IPS-18c (cell line): ENCODE results near the gene PSMC3IP.
"Not testable (repeated sequence)": the region's sequence is repeated elsewhere in the genome, so short reads cannot be mapped to it uniquely, and the experiment has no call there.

Experiments
- H3K4me3 ChIP-seq: 2 replicates; pipeline ENCODE4 v1.7.0; 2013; ENCODE audit warnings: low read depth, mild to moderate bottlenecking, low read length, moderate library complexity; ENCODE audit not compliant: insufficient read depth
- H3K9me3 ChIP-seq: one replicate; pipeline ENCODE4 v1.6.1; 2013; ENCODE audit warnings: mild to moderate bottlenecking, low read length, moderate library complexity; ENCODE audit not compliant: control insufficient read depth, insufficient read depth

The PSMC3IP gene

GRCh38 chr17:42548993-42549755 is 28.4 kb downstream of the PSMC3IP start:
- Histone ChIP-seq H3K4me3 (peak overlapping the region; percentile 52; the same call in 1 of the 2 replicates), H3K9me3 (no peaks in the 10 kb centered on the region)

- no peaks in the 10 kb centered on the region for H3K9me3 ChIP-seq
- H3K4me3 ChIP-seq = peak overlapping the region; percentile 52
Observed at GRCh38 chr17:42548070-42548837, 29.3 kb downstream of the PSMC3IP start.

GRCh38 chr17:42547698-42548069 is 29.8 kb downstream of the PSMC3IP start:
- Histone ChIP-seq H3K4me3 (peak overlapping the region; percentile 52; the same call in 1 of the 2 replicates), H3K9me3 (no peaks in the 10 kb centered on the region)

- no peak overlapping the region for H3K4me3 ChIP-seq
- H3K9me3 ChIP-seq = no peaks in the 10 kb centered on the region
Observed at GRCh38 chr17:42547001-42547461, 30.5 kb downstream of the PSMC3IP start.

GRCh38 chr17:42545755-42546505 is 31.6 kb downstream of the PSMC3IP start:
- H3K4me3 ChIP-seq, H3K9me3 ChIP-seq: not testable (repeated sequence)

GRCh38 chr17:42544874-42545283 is 32.6 kb downstream of the PSMC3IP start:
- Histone ChIP-seq H3K4me3 (no peak overlapping the region), H3K9me3 (no peaks in the 10 kb centered on the region)

GRCh38 chr17:42543190-42544079 is 34.1 kb downstream of the PSMC3IP start:
- Histone ChIP-seq H3K9me3 (no peaks in the 10 kb centered on the region), H3K4me3 (no peak overlapping the region)

GRCh38 chr17:42541041-42541833 is 36.3 kb downstream of the PSMC3IP start:
- Histone ChIP-seq H3K4me3 (no peak overlapping the region), H3K9me3 (no peaks in the 10 kb centered on the region)

- H3K9me3 ChIP-seq, H3K4me3 ChIP-seq: not testable (repeated sequence)
Observed at GRCh38 chr17:42540558-42540957, 37.0 kb downstream of the PSMC3IP start.

GRCh38 chr17:42538482-42538881 is 39.0 kb downstream of the PSMC3IP start:
- no peaks in the 10 kb centered on the region for H3K9me3 ChIP-seq
- H3K4me3 ChIP-seq = no peak overlapping the region

- Histone ChIP-seq H3K4me3 (no peak overlapping the region), H3K9me3 (no peaks in the 10 kb centered on the region)
Observed at GRCh38 chr17:42537826-42538451, 39.6 kb downstream of the PSMC3IP start.

GRCh38 chr17:42537156-42537805 is 40.2 kb downstream of the PSMC3IP start:
- Histone ChIP-seq H3K9me3 (no peaks in the 10 kb centered on the region), H3K4me3 (peak overlapping the region; percentile 62)

GRCh38 chr17:42536372-42537155 is 41.0 kb downstream of the PSMC3IP start:
- Histone ChIP-seq H3K4me3 (peak overlapping the region; percentile 62), H3K9me3 (no peaks in the 10 kb centered on the region)

GRCh38 chr17:42536048-42536371 is 41.5 kb downstream of the PSMC3IP start, which contains the start of gene NAGLU:
TSS of gene NAGLU (plus strand) at chr17:42536241. CDS start at chr17:42536273, 32 bp downstream.
- Histone ChIP-seq H3K9me3 (no peaks in the 10 kb centered on the region), H3K4me3 (peak within 1 kb of the TSS; percentile 62)
